Measurements from ENCODE around the gene C2orf76.
A peak's percentile ranks its signal among the peaks of the same experiment; 100 is the strongest.
"Not testable (repeated sequence)": the region's sequence is repeated elsewhere in the genome, so short reads cannot be mapped to it uniquely, and the experiment has no call there.

C2orf76 gene

DNA sequence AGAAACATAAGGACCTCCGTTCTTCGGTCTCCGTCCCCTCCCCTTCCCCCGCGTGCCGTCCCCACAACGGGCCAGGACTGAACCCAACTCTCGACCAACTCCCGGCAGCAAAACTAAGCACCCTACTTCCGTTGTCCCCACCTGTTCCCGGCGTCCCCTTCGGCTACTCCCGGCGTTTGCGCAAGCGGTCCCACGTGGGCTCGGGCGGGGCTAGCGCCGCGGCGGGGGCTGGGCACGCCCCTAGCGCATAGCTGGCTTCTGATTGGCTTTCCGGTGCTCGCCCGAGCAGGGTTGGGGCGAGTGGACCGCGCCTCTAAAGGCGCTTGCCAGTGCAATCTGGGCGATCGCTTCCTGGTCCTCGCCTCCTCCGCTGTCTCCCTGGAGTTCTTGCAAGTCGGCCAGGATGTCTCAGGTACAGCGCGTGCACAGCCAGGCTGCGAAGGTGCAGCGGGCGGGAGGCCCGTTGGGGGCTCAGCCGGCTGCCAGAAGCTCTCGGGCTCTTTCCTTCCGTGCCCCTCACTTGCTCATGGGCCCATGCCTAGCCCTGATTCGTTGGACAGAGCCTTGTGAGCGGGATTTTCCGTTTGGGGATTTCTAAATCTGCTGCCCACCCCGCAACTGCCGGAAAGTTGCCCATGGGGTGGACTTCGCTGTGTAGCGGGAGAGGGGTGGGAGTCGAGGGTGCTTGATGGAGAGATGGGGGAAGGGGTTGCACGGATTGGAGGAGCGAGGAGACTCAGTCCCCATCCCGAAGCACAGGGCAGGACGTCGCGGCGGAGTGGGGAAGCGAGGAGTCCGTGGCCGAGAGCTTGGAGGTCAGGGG, at the start of gene C2orf76, which contains the start of gene DBI:
Gene C2orf76, minus strand, starts transcription at position 186 of the 823 bp plus-strand sequence. CDS start 26,875 bp downstream, outside the sequence.
Gene DBI, plus strand, starts transcription at position 329 of the 823 bp plus-strand sequence. Its CDS starts 75 bp downstream, at position 404.
- peak; percentile 99 for DNase-seq (ENCODE audit: low spot score)

- DNase-seq (ENCODE audit: low spot score), result no peak
These were observed 49.0 kb upstream of the C2orf76 start for GRCh38 chr2:119415630-119416029.

GRCh38 chr2:119414894-119415293, 48.3 kb upstream of the C2orf76 start:
- no peak for DNase-seq (ENCODE audit: low spot score)

- DNase-seq (ENCODE audit: low spot score), result no peak
These were observed 42.9 kb upstream of the C2orf76 start for GRCh38 chr2:119409506-119409905.

DNA sequence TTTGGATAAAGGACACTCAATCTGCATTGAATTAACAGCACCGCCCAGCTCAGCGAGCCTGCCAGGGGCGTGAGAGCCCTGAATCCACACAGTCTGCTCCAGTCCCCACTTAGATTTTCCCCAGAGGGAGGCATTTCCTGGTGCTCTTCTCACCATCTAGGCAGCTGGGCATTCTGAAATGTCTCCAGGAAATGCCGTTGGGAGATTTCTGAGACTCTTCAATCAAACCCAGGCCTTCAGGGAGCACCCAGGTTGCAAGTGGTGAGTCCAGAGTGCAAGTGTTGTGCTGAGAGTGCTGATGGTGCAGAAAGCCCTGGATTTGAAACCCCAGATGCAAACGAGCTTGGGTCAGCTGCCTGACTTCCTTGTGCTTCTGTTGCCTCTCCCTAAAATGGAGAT, 41.6 kb upstream of the C2orf76 start:
- DNase-seq (ENCODE audit: low spot score), result no peak

DNA sequence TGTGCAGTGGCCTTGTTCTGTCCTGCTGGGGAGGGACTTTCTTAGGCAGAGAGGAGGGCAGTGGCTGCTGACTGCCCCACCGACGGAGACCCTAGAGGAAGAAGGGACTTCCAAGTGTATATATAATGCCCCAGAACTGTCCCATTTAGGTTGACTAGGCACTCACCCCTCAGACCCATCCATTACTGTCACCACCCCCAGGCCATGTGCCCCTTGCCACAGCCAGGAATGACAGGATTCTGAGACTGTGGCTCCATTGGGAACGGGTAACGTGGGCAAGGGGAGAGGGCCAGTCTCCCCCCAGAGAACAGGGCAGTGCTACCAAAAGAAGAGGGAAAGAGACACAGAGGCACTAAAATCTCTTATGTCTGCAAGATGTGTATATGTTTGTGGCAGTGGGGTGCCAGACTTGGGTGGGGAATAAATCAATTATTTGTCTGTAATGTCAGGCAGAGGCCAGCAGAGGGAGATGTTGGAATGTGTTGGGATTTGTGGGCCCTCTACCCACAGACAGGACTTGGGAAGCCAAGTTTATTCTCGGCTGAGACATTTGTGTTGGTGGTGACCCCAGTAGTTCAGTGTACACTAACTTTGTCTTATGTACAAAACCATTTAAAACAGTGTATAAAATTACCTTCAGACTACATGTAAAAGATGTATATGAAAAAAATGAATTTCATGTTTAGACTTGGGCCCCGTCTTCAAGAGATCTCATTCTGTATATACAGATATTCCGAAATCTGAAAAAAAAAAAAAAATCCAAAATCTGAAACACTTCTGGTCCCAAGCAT, 41.0 kb upstream of the C2orf76 start:
- DNase-seq (ENCODE audit: low spot score), result peak; percentile 84

DNA sequence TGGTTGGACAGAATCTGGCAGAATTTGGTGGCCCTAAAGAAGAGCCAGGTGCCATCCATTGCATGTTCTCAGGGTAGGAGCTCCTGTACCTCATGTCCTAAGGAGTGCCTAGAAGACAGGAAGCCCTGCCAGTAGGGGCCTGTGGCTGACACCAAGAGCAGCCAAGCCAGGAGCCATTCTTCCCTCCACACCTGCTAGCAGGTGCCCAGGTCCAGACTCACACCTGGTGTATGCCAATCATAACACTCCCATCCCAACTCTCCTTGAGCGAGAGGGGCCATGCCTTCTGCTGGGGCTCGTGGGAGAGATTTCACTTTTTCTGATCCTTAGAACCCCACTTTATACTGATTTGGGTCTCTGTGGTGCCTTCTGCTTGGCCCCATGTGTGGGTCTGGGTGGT, 38.5 kb upstream of the C2orf76 start:
- no peak for DNase-seq (ENCODE audit: low spot score)

DNA sequence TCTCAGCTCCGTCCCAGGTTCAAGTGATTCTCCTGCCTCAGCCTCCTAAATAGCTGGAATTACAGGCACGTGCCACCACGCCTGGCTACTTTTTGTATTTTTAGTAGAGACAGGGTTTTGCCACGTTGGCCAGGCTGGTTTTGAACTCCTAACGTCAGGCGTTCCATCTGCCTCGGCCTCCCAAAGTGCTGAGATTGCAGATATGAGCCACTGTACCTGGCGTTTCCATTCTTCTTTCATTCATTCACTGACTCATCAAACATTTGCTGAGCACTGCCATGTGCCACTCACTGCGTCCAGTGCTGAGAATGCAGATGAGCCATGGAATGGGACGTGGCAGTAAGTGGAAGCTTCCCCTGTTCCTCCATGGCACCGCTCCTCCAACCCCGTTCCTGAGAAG, 37.0 kb upstream of the C2orf76 start:
- not testable (repeated sequence) for DNase-seq (ENCODE audit: low spot score)

- DNase-seq (ENCODE audit: low spot score), result no peak
These were observed 36.3 kb upstream of the C2orf76 start for GRCh38 chr2:119402645-119403560.

GRCh38 chr2:119402106-119402505, 35.5 kb upstream of the C2orf76 start:
- no peak for DNase-seq (ENCODE audit: low spot score)

GRCh38 chr2:119397196-119397595, 30.6 kb upstream of the C2orf76 start:
- DNase-seq (ENCODE audit: low spot score), result no peak

DNA sequence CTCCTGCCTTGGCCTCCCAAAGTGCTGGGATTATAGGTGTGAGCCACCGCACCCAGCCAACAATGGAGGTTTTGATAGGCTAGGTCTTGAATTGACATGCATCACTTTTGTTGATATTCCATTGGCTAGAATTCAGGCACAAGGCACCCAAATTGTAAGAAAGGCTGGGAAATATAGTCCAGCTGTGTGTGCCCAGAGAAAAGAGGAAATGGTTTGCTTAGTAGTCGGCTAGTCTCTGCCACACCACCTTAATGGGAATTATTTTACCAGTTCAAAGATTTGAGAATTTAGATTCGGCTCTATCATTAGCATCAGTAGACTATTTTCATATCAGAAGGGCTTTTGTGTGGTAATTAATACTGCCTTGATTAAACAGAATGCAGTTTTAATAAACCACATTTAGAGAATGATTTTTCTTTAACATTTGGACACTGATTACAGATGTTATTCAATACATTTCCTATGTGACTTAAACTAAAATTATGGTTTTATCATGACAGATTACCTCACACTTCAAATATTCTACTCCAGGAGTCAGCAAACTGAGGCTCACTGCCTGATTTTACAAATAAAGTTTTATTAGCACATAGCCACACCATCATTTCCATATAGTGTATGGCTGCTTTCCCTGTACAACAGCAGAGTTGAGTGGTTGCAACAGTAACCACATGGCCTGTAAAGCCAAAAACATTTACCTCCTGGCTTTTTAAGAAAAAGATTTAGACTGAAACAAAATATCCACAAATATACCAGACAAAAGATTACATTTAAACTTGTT, 27.5 kb upstream of the C2orf76 start:
- DNase-seq (ENCODE audit: low spot score), result no peak

GRCh38 chr2:119389615-119390306, 23.1 kb upstream of the C2orf76 start:
- DNase-seq (ENCODE audit: low spot score), result peak; percentile 20

GRCh38 chr2:119387381-119388129, 20.9 kb upstream of the C2orf76 start:
- DNase-seq (ENCODE audit: low spot score), result peak; percentile 85

DNA sequence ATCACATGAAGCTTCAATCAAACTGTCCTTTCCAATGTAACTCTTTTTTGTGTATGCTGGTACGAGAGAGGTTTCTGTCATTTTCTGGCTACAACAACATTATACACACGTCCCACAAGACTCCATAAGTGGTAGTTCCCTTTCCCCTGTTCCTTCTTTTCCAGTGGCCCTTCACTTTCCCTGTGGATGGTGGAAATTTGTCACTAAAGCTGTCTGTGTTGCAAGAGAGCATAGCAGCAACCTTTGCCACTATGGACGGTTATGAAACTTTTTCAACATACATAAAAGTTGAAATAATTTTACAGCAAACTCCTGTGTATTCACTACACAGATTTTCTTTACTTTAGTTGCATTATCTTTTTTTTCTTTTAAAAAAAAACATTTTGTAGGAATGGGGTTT, 18.8 kb upstream of the C2orf76 start:
- DNase-seq (ENCODE audit: low spot score), result no peak

DNA sequence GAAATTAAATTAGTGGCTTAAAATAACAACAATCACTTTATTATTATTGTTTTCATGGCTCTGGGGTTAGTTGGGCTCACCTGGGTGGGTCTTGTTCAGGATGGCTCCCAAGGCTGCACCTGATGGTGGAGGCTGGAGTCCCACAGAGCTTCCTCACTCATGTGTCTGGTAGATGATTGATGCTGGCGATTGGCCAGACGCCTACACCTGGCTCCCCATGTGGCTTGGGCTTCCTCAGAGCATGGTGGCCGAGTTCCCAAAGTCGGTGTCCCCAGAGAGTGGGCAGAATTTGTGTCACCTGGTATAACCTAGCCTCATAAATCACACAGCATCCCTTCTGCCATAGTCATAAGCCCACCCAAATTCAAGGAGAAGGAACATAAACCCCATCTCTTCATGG, 18.3 kb upstream of the C2orf76 start:
- no peak for DNase-seq (ENCODE audit: low spot score)

DNA sequence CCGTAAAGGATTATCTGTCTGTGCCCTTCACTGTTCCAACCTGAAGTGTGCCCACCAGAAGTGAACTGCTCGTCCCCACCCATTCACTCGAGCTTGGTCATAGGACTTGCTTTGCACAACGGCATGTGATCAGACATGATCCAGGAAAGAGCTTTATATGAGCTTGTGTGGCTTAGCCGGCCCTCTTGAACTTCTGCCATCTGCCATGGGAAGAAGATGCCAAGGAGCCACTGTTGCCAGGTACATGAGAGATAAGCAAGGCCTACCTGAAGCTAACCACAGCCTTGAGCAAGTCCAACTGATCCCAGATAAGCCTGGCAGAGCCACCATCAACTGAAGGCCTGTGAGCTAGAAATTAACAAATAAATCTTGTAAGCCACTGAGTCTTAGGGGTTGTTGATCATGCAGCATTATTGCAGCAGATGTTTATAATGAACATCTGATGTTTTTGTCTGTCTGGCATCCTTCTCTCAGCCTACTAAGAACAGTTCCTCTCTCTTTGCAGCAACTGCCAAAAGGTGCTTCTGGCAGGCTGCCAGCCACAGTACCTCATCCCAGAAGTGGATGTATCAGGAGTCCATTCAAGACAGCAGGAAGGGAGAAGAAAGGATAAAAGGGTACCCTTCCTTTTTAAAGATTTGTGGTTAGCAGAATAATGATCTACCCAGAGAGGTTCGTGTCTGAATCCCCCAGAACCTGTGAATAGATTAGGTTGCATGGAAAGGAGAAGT, 16.9 kb upstream of the C2orf76 start:
- no peak for DNase-seq (ENCODE audit: low spot score)

- no peak for DNase-seq (ENCODE audit: low spot score)
These were observed 11.9 kb upstream of the C2orf76 start for GRCh38 chr2:119378566-119378965.

DNA sequence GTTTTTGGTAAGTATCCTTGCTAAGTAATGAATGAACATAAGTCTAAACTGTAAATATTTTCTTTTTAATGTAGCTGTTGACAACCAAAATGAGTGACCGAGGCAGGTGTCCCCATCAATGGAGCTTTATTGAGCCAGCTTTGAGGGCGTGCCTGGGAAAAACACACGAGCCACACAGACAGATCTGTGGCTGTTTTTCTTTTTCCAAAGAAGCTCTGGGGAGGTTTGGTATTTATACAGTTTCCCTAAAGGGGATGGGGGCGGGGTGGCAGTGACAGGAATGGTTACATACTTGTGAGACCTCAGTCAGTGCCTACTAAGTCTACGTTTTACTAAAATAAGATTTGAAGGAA, 11.3 kb upstream of the C2orf76 start:
- no peak for DNase-seq (ENCODE audit: low spot score)
